ENCODE measurements around the gene PYY.
"Not testable (repeated sequence)": the region's sequence is repeated elsewhere in the genome, so short reads cannot be mapped to it uniquely, and the experiment has no call there.

PYY gene

GRCh38 chr17:43953746-43954145 lies at the start of gene PYY:
PYY (minus strand) TSS chr17:43953940; CDS start chr17:43953483, 457 bp downstream.
- DNase-seq, result no peak

GRCh38 chr17:44002141-44002848 lies 48.6 kb upstream of the PYY start:
- no peak for DNase-seq

GRCh38 chr17:44001461-44001920 lies 47.8 kb upstream of the PYY start:
- DNase-seq, result no peak

- no peak for DNase-seq
Measured at GRCh38 chr17:44000871-44001460, 47.2 kb upstream of the PYY start.

- no peak for DNase-seq
Measured at GRCh38 chr17:44000141-44000860, 46.6 kb upstream of the PYY start.

- DNase-seq, result no peak
Measured at GRCh38 chr17:43999024-43999423, 45.3 kb upstream of the PYY start.

GRCh38 chr17:43998552-43998951 lies 44.8 kb upstream of the PYY start:
- DNase-seq, result no peak

GRCh38 chr17:43997180-43997579 lies 43.4 kb upstream of the PYY start:
- not testable (repeated sequence) for DNase-seq

GRCh38 chr17:43995150-43995471 lies 41.4 kb upstream of the PYY start:
- no peak for DNase-seq

- peak; percentile 1 for DNase-seq
Measured at GRCh38 chr17:43994272-43995149, 40.8 kb upstream of the PYY start.

- no peak for DNase-seq
Measured at GRCh38 chr17:43992641-43993040, 38.9 kb upstream of the PYY start.

GRCh38 chr17:43988301-43988700 lies 34.6 kb upstream of the PYY start:
- no peak for DNase-seq

GRCh38 chr17:43987131-43988021 lies 33.6 kb upstream of the PYY start:
- no peak for DNase-seq

GRCh38 chr17:43986225-43986981 lies 32.7 kb upstream of the PYY start:
- DNase-seq, result no peak

- DNase-seq, result no peak
Measured at GRCh38 chr17:43984521-43984920, 30.8 kb upstream of the PYY start.

- DNase-seq, result no peak
Measured at GRCh38 chr17:43983515-43984411, 30.0 kb upstream of the PYY start.

GRCh38 chr17:43983196-43983514 lies 29.4 kb upstream of the PYY start:
- DNase-seq, result no peak

GRCh38 chr17:43982171-43982570 lies 28.4 kb upstream of the PYY start:
- DNase-seq, result no peak

- DNase-seq, result no peak
Measured at GRCh38 chr17:43979671-43980070, 25.9 kb upstream of the PYY start.

GRCh38 chr17:43979011-43979410 lies 25.3 kb upstream of the PYY start:
- DNase-seq, result no peak

All from GF-D8 (cell line).